ENCODE measurements around the gene STIM1. TPM values are rescaled to one million over a fixed set of nuclear protein-coding genes. Genes with fewer than 3 reads are reported as not detected.
"Not testable (repeated sequence)": the region's sequence is repeated elsewhere in the genome, so short reads cannot be mapped to it uniquely, and the experiment has no call there.

Gene STIM1
- total RNA-seq, 1 donor from 2014 or later, result 30.8 TPM

GRCh38 chr11:4118107-4118506, 262.6 kb downstream of the STIM1 start:
- no peak for DNase-seq

GRCh38 chr11:4123218-4123617, 267.8 kb downstream of the STIM1 start:
- DNase-seq, result no peak

DNA sequence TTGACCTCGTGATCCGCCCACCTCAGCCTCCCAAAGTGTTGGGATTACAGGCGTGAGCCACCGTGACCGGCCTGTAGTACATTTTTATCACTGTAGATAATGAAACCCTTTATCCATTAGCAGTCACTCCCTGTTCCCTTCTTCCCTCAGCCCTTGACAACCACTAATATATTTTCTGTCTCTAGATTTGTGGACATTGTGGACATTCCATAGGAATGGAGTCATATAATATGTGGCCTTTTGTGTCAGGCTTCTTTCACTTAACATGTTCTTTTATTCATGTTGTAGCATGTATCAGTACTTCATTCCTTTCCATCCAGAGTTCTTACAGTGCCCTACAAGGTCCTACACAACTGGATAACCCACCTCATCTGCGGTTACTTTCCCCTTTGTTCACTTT, 269.7 kb downstream of the STIM1 start:
- no peak for DNase-seq

GRCh38 chr11:4127357-4127756, 271.9 kb downstream of the STIM1 start:
- no peak for DNase-seq

DNA sequence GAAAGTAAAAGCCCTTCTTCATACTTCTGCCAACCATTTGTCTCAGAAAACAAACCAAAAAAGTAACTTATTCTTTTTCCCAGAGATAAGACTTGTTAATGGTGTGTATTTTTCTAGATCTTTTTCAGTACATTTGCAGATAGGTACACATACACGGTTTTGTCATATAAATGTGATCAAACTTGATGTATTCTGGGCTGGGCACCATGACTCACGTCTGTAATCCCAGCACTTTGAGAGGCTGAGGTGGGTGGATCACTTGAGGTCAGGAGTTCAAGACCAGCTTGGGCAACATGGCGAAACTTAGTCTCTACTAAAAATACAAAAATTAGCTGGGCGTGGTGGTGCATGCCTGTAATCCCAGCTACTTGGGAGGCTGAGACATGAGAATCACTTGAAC, 274.8 kb downstream of the STIM1 start:
- not testable (repeated sequence) for DNase-seq

GRCh38 chr11:4134806-4135205, 279.3 kb downstream of the STIM1 start:
- no peak for DNase-seq

DNA sequence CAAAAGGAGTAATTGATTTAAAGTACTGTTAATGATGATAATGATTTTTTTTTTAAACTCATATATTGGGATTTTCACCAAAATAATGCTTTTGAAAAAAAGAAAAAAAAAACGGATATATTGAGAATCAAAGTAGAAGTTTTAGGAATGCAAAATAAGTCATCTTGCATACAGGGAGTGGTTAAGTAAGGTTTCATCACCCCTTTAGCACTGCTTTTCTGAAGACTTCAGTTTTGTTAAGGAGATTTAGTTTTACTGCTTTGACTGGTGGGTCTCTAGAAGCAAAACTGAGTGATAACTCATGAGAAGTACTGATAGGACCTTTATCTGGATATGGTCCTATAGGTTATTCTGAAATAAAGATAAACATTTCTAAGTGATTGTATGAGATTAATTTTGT, 283.0 kb downstream of the STIM1 start:
- DNase-seq, result no peak

DNA sequence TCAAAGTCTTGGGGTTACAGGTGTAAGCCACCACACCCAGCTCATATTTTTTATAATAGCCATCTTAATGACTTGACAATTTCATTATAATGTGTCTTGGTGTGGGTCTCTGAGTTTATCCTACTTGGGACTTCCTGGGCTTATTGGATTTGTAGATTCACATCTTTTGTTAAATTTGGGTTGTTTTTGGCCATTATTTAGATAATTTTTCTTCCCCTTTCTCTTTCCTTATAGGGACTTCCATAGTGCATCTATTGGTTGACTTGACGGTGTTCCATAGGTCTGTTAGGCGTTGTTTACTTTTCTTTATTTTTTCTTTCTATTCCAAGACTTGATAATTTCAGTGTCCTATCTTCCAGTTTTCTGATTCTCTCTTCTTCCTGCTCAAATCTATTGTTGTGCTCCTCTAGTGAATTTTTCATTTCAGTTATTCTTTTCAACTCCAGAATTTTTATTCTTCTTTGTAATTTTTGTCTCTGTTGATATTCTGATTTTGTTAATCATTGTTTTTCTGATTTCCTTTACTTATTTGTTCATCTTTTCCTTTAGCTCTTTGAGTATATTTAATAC, 284.7 kb downstream of the STIM1 start:
- DNase-seq, result no peak

Small RNA genes within 50 kb of the gene (small RNA-seq; reads per million reads assigned to genes)
- gene AC087441.2 (ENCODE audit: low replicate concordance) (not detected), gene RF00409 (ENCODE audit: low replicate concordance) (not detected), gene RPS29P20 (ENCODE audit: low replicate concordance) (not detected)

Other genes starting within 250 kb of the STIM1 start
- gene ART5, start 213.7 kb upstream of the STIM1 start, total RNA-seq, result 1.7 TPM
- 0.20 TPM for gene ART1, start 210.5 kb upstream of the STIM1 start, total RNA-seq
- 0.20 TPM for gene CHRNA10, start 184.3 kb upstream of the STIM1 start, total RNA-seq
- gene NUP98, start 58.1 kb upstream of the STIM1 start, total RNA-seq, result 85.3 TPM
- 18.8 TPM for gene PGAP2, start 47.1 kb upstream of the STIM1 start, total RNA-seq
- gene RHOG, start 14.7 kb upstream of the STIM1 start, total RNA-seq, result 7.6 TPM
- 70.9 TPM for gene RRM1, start 239.1 kb downstream of the STIM1 start, total RNA-seq